Mammary epithelial cell (primary cell): ENCODE data around the gene HNMT.

Experiments
- EZH2 ChIP-seq: IDR thresholded peaks from 2 replicates; pipeline ENCODE4 v1.6.1; 2012; ENCODE audit warnings: low read length, inconsistent platforms, borderline replicate concordance
- TF ChIP-seq, protein P1 (sequence below), 2 donors: IDR thresholded peaks in 1 of 2; conservative IDR thresholded peaks in 1 of 2; 2 replicates each; pipeline ENCODE4 v1.5.1; 2011 to 2012; ENCODE audit warnings: inconsistent platforms in 2 of 2, low read length in 2 of 2, mild to moderate bottlenecking in 2 of 2, control low read depth in 1 of 2, low read depth in 1 of 2; ENCODE audit not compliant: insufficient read depth in 1 of 2; ENCODE audit errors: extremely low read depth in 1 of 2

DNA sequence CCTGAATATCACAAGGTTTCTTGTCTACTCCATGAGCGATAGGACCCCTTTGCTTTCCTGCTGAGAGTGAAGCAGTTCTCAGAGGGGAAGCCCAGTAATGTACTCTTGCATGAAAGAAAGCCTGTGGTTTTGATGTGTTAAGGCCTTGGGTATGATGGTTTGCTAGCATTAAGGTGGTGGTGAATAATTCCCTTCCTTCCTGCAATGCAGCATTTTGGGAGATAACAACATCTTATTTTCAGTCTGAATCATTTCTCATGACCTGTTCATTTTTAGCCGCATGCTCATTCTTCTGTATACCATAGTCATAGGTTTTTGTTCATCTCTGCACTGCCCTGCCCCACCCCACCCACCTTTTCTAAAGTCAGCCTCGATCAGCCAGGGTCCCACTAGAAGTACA lies 66.2 kb downstream of the HNMT start:
- TF ChIP-seq, protein P1, sequence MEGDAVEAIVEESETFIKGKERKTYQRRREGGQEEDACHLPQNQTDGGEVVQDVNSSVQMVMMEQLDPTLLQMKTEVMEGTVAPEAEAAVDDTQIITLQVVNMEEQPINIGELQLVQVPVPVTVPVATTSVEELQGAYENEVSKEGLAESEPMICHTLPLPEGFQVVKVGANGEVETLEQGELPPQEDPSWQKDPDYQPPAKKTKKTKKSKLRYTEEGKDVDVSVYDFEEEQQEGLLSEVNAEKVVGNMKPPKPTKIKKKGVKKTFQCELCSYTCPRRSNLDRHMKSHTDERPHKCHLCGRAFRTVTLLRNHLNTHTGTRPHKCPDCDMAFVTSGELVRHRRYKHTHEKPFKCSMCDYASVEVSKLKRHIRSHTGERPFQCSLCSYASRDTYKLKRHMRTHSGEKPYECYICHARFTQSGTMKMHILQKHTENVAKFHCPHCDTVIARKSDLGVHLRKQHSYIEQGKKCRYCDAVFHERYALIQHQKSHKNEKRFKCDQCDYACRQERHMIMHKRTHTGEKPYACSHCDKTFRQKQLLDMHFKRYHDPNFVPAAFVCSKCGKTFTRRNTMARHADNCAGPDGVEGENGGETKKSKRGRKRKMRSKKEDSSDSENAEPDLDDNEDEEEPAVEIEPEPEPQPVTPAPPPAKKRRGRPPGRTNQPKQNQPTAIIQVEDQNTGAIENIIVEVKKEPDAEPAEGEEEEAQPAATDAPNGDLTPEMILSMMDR (conservative IDR thresholded peaks at IDR 0.05 in 1 of 2, IDR thresholded peaks at IDR 0.05 in 1 of 2; ENCODE audit: extremely low read depth in 1 of 2, insufficient read depth in 1 of 2, low read depth in 1 of 2, low read length in 2 of 2), result no peak
- TF ChIP-seq EZH2, result no peak
